SU-DHL-6 (cell line): ENCODE measurements around the gene DOK7.

Source experiments
- CTCF ChIP-seq: fragments of 200-600 bp; sonication (generic); IDR thresholded peaks from one replicate; pipeline ENCODE4 v1.5.1; 2017; ENCODE audit warnings: antibody characterized with exemption, mild to moderate bottlenecking, low read length, moderate library complexity; ENCODE audit not compliant: insufficient read depth, poor library complexity, severe bottlenecking
- EZH2phosphoT487 ChIP-seq: fragments of 200-600 bp; sonication (generic), shearing (Covaris generic); conservative IDR thresholded peaks from 2 replicates; pipeline ENCODE4 v1.6.1; 2018; ENCODE audit warnings: mild to moderate bottlenecking, antibody characterized with exemption, low read length, moderate library complexity, mixed read lengths

- TF ChIP-seq CTCF (no peak), EZH2phosphoT487 (no peak)
Observed at GRCh38 chr4:3439391-3439790, 23.7 kb upstream of the DOK7 start.
